Measurements from ENCODE around the gene CST6.

DNA sequence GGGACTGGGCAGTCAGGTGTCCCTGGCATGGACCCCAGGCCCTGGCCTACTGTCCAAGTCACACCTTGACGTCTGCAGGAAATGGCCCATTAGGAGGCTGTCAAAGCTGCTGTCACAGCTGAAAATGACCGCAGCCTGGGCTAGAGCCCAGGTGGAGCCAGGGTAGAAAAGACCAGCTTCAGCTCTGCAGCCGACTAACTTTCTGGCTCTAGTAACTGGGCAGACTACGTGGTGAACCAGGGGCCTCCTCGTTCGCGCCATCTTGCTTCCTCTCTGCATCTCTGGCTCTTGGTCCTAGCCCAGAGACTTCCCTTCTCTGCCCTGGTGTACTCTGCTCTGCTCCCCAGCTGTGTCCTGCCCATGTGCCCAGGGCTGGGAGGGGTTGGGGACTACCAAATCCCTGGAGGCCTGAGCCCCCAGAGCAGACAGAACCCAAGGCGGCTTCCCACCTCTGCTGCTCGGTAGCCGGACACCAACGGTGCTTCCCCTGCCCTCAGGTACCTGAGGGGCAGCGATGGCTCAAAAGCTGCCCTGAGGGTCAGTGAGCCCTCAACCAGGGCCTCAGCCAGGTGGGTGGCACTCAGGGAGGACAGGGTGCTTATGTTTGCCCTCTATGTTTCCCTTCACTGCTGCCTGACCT lies 30.6 kb upstream of the CST6 start:
- TF ChIP-seq CTCF (conservative IDR thresholded peaks at IDR 0.05 in 1 of 2, IDR thresholded peaks at IDR 0.05 in 1 of 2; ENCODE audit: low read depth in 1 of 2, low read length in 2 of 2), result no peak
- no peak for TF ChIP-seq EZH2 (IDR thresholded peaks at IDR 0.05; ENCODE audit: low read length, missing control alignments)
